ENCODE results near the gene SALL3. TPM values are rescaled to one million over a fixed set of nuclear protein-coding genes. Genes with fewer than 3 reads are reported as not detected.

Gene SALL3
- polyA plus RNA-seq, 1 experiment, result not detected

DNA sequence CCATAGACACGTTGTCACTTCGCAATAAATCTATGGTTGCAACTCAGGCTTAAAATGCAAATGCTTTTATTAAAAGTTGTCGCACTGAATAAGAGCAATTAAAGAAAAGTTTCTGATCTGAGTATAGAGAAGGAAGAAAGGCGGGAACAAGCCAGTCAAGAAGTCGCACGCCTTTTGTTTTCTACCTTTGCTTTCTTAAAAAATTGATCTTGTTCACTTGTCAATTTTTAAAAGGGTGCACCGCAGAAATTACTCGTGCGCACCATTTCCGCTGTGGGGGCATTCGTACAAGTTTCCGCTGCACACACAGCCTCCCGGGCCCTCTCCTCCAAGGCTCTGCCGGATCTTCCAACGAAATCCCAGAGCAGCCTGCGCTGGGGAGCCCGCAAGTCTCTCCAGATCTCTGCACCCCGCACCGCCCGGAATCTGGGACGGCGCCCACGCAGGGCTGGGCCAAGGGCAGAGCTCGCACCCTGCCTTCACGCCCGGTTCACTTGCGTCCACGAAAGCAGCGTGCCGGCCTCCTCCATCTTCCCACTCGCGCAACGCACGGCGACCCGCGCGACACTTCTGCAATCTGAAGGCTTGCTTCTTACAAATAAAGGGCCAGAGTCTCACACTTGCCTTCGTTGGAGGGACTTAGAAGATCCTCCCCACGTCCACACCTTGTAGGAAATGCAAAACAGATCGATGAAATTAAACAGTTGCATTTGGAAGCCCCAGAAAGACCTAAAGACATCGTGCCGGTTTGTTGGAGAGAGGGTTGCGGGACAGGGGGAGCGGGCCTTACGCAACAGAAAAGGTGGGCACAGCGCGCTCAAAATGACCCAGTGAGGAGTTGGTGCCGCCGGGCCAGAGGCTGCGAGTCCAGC lies 2.6 kb upstream of the SALL3 start:
- CTCF ChIA-PET, result no interaction called here
- no peak for DNase-seq (ENCODE audit: low read depth)
- TF ChIP-seq, protein P1, sequence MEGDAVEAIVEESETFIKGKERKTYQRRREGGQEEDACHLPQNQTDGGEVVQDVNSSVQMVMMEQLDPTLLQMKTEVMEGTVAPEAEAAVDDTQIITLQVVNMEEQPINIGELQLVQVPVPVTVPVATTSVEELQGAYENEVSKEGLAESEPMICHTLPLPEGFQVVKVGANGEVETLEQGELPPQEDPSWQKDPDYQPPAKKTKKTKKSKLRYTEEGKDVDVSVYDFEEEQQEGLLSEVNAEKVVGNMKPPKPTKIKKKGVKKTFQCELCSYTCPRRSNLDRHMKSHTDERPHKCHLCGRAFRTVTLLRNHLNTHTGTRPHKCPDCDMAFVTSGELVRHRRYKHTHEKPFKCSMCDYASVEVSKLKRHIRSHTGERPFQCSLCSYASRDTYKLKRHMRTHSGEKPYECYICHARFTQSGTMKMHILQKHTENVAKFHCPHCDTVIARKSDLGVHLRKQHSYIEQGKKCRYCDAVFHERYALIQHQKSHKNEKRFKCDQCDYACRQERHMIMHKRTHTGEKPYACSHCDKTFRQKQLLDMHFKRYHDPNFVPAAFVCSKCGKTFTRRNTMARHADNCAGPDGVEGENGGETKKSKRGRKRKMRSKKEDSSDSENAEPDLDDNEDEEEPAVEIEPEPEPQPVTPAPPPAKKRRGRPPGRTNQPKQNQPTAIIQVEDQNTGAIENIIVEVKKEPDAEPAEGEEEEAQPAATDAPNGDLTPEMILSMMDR (IDR thresholded peaks at IDR 0.05; ENCODE audit: insufficient read depth, low read depth, low read length), result no peak
- Histone ChIP-seq H3K4me3 (ENCODE audit: low read depth, low read length) (no peak overlapping the region), H3K36me3 (ENCODE audit: control insufficient read depth, insufficient read depth, low read length) (no peaks in the 10 kb centered on the region), H3K27me3 (ENCODE audit: control insufficient read depth, insufficient read depth, low read length) (peaks cover 24% of the 10 kb centered on the region)
- POLR2A ChIA-PET, result no interaction called here

DNA sequence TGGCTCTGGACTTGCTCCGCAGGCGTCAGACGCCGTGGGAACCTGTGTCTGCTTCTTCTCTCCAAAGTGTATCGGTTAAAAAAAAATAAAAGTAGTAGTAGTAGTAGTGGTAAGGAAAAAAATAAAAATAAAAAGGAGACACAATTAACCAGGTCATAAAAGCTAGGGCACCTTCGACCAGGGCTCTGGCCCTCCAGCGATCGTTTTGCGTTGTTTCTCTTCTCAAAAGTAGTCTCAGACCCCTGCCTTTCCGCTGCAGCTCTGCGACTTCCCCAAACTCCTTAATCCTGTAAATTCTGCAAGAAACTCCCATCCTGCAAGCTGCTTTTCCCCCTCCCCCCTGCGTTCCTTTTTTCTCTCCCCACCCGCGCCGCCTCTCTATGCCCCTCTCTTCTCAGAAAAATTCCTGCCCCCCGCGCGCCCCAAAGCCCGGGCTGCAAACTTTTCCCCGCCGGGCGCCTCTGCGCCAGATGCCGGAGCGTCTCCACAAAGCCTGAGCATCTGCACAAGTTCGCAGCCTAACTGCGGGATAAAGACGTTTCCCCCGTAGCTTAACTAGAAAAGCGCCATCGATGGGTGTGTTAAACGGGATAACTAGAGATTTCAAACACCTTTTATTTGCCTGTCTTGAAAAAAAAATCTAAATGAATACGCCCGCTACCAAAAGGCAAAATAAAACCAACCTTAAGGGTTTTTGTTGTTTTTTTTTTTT lies 1.8 kb upstream of the SALL3 start:
- Histone ChIP-seq H3K27me3 (ENCODE audit: control insufficient read depth, insufficient read depth, low read length) (peaks cover 21% of the 10 kb centered on the region), H3K4me3 (ENCODE audit: low read depth, low read length) (no peak overlapping the region), H3K36me3 (ENCODE audit: control insufficient read depth, insufficient read depth, low read length) (no peaks in the 10 kb centered on the region)
- CTCF ChIA-PET, result no interaction called here
- TF ChIP-seq, protein P1 (IDR thresholded peaks at IDR 0.05; ENCODE audit: insufficient read depth, low read depth, low read length), result no peak
- no peak for DNase-seq (ENCODE audit: low read depth)
- POLR2A ChIA-PET, result no interaction called here

DNA sequence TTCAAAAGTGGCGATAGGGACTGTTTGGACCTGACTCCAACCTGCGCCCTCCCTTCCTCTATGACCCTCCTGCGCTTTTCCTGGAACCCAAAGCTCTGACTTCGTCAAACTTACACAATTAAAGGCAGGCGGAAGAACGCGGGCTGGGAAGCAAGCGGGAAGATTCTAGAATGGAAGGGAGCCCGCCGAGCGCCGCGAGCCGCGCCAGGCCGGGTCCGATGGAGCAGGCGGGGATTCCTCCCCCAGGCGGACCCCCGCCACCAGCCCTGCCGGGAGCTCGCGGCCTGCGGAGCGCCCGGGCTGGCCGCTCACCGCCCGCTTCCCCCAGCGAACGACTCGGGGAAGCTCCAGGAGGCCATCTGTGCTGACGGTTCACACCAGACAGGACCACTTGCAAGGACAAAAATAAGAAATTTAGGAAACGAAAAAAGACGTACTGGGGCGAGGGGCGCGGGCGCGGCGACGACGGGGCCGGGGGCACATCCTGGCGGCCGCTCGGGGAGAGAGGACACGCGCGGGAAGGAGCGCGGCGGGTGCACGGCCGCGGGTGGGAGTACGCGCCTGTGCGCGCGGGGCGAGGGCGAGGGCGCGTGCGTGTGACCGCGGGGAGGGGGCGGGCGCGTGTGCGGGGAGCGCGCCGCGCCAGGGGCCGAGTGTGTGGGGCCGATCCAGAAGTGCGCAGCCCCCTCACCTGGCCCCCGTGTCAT lies 1.1 kb upstream of the SALL3 start:
- POLR2A ChIA-PET, result no interaction called here
- Histone ChIP-seq H3K4me3 (ENCODE audit: low read depth, low read length) (no peak overlapping the region), H3K36me3 (ENCODE audit: control insufficient read depth, insufficient read depth, low read length) (no peaks in the 10 kb centered on the region), H3K27me3 (ENCODE audit: control insufficient read depth, insufficient read depth, low read length) (peaks cover 21% of the 10 kb centered on the region)
- DNase-seq (ENCODE audit: low read depth), result no peak
- TF ChIP-seq, protein P1 (IDR thresholded peaks at IDR 0.05; ENCODE audit: insufficient read depth, low read depth, low read length), result no peak
- CTCF ChIA-PET, result no interaction called here

DNA sequence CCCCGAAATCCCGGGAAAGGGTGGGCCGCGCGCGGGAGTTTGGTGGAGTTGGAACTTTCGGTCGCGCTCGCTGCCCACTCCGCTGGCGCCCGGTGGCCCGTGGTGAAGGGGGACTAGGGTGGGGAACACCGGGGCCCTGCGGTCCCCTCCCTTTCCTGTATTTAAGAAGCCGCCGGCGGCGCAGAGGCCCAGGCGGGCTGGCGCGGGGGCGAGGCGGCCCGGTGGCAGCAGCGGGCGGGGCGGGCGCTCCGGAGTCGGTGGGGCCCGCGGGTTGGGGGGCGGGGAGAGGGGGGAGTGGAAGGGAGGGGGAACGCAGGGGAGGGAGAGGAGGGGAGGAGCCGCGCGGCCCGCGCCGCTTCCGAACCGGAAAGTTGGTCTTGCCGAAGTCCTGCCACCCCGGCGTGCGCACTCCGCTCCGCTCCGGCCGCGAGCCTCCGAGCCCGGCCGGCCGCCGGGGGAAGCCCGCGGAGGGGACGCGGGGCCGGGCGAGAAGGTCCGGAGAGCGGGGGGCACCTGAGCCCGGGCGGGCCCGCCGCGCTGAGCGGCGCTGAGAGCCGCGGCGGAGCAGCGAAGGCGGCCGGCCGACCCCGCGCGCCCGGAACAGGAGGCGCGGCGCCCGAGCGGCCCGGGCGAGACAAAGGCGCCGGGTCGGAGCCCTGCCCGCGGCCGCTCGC lies 425 bp upstream of the SALL3 start:
- POLR2A ChIA-PET, result no interaction called here
- H3K27me3 ChIP-seq (ENCODE audit: control insufficient read depth, insufficient read depth, low read length), result peaks cover 21% of the 10 kb centered on the region
- CTCF ChIA-PET, result no interaction called here
- DNase-seq (ENCODE audit: low read depth), result no peak
- TF ChIP-seq, protein P1 (IDR thresholded peaks at IDR 0.05; ENCODE audit: insufficient read depth, low read depth, low read length), result no peak
- no peaks in the 10 kb centered on the region for H3K36me3 ChIP-seq (ENCODE audit: control insufficient read depth, insufficient read depth, low read length)
- no peak overlapping the region for H3K4me3 ChIP-seq (ENCODE audit: low read depth, low read length)

Data from BJ (cell line).